ENCODE results near the gene AKAP6.
A peak's percentile ranks its signal among the peaks of the same experiment; 100 is the strongest.

AKAP6 gene

DNA sequence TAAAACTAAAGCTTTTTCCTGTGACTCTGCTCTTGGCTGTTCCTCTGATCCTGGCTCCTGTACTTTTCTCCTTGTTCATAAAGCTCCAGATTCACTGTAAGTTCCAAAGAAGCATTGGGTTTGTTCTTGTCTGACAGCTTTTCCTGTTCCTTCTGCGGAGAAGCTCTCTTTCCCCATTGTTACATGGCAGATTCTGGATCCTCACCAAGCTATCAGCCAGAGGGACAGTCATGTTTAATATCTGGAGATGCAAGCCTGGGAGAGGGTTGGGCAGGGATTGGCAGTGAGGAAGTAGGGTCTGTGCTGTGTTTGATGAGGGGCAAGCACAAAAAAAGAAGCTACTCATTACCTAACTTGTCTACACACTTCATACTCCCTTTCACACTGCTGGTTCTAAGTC, 107.9 kb downstream of the AKAP6 start:
- DNase-seq (ENCODE audit: low read depth) = no peak
- H3K4me3 ChIP-seq (ENCODE audit: low read length) = no peak overlapping the region
- TF ChIP-seq, protein P1, sequence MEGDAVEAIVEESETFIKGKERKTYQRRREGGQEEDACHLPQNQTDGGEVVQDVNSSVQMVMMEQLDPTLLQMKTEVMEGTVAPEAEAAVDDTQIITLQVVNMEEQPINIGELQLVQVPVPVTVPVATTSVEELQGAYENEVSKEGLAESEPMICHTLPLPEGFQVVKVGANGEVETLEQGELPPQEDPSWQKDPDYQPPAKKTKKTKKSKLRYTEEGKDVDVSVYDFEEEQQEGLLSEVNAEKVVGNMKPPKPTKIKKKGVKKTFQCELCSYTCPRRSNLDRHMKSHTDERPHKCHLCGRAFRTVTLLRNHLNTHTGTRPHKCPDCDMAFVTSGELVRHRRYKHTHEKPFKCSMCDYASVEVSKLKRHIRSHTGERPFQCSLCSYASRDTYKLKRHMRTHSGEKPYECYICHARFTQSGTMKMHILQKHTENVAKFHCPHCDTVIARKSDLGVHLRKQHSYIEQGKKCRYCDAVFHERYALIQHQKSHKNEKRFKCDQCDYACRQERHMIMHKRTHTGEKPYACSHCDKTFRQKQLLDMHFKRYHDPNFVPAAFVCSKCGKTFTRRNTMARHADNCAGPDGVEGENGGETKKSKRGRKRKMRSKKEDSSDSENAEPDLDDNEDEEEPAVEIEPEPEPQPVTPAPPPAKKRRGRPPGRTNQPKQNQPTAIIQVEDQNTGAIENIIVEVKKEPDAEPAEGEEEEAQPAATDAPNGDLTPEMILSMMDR (conservative IDR thresholded peaks at IDR 0.05; ENCODE audit: low read length) = no peak

DNA sequence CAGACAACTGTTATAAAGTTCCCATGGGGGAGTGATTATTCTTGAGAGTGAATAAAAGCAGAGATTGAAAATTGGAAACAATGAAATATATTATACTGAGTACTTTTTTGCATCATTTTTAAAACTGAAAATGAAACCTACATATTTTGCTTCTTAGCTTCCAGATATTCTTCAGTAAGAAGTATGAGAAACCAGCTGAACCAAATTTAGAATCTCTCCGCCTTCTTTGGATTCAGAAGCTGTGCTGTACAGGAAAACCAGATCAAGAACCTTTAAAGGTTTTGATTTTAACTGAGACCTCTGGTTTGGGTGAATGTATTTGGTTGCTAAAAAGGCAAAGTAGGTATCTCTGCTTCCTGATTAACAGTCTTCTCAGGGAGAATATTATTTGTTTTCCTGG, 109.4 kb downstream of the AKAP6 start:
- no peak overlapping the region for H3K4me3 ChIP-seq (ENCODE audit: low read length)
- DNase-seq (ENCODE audit: low read depth) = no peak
- TF ChIP-seq, protein P1 (conservative IDR thresholded peaks at IDR 0.05; ENCODE audit: low read length) = no peak

DNA sequence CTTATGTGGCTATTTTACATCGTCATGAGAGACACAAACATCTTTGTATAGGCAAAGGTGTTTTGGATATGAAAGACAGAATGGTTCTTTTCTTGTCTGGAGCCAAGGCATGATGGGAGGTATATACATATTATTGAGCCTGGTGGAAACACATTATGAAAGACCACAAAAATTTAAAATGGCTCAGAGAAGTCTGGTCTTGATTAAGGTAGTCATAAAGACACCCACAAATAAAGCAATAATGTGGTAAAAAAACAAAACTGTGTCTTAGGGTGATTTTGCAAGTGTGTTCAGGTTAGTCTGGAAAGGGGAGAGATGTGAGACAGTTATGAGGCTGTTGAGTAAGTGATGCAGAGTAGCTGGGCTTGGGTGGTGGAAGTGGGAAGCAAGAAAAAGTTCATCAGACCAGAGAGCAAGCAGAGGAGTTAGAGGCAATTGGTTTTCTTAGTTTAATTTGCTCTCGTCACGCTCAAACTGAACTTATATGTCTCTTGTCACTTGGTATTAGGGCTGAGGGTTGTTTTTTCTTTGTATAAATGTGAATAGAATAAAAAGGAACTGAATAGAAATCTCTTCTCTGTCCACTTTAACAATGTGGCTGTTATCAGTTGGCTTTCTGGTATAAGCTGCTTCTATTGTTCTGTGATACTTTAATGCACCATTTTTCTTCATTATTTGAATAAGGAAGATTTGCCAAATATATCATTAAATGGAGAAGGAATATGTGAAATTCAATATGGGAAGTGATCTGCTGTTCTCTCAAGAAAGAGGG, 115.0 kb downstream of the AKAP6 start:
- peak; percentile 62 for DNase-seq (ENCODE audit: low read depth)
- no peak overlapping the region for H3K4me3 ChIP-seq (ENCODE audit: low read length)
- TF ChIP-seq, protein P1 (conservative IDR thresholded peaks at IDR 0.05; ENCODE audit: low read length) = no peak

DNA sequence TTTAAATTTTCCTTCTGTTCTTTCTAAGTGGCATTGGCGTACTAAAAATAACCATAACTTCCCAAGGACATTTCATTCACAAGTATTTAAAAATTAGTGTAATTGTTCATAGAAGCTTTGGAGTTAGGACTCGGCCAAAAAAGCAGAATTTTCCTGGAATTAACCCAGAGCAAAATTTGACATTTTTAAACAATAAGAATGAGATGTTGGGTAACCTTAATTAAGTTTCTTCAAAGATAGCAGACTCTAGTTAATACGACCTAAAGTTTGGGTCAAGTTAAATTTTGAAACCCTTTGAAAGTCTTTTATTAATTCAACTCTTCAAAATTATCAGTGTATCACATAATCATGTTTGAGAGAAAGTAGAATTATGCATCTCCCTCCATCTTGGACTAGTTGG, 118.3 kb downstream of the AKAP6 start:
- TF ChIP-seq, protein P1 (conservative IDR thresholded peaks at IDR 0.05; ENCODE audit: low read length) = no peak
- no peak for DNase-seq (ENCODE audit: low read depth)
- no peak overlapping the region for H3K4me3 ChIP-seq (ENCODE audit: low read length)

DNA sequence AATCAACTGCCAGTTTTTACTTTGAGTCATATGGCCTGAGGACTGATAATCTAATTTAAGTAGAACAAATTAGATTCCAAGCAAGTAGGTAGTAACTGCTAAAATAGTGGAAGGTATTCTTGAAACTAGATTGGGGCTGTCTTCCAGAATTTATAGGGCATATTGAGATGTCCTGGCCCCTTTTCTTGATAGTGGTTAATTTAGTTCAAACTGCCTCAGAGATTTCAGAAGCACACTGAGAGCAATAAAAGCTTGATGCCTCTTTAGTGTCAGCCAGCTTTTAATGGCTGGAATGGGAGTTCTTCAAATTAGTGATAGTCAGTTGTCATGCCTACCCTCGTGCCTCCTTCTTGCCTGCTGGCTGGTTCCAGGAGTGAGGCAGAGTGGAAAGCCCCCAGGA, 120.5 kb downstream of the AKAP6 start:
- no peak overlapping the region for H3K4me3 ChIP-seq (ENCODE audit: low read length)
- TF ChIP-seq, protein P1 (conservative IDR thresholded peaks at IDR 0.05; ENCODE audit: low read length) = no peak
- no peak for DNase-seq (ENCODE audit: low read depth)

DNA sequence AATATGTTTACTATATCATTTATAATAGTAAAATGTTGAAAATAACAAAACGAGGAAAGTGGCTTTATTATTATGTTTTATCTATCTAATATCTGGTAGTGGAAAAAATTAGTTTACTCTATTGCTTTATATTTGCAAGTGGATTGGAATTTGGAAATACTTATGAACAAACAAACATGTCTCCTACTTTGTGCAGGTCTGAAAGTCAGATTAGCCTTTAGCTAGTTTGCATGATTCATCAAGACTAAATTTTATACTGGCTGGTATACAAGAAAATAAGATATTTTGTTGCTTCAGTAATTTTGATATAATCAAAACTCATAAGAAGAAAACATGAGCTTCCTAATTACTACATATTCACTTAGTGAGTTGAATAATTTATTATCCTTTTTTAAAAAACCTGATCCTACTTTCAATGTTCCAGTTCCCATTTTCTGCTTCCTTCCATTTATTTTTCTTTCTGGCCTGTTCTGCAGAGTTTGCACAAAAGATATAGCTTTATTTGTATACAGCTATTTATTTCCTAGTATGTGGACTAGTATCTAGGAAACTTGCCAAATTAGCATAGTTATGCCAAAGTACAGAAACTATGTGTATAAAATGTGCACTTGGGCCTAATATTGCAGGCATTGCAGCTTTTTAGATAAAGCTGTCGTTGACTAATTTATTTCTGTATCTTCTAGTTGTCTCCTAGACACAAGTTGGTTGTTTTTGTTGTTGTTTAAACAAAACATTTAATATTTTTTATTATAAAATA, 122.0 kb downstream of the AKAP6 start:
- TF ChIP-seq, protein P1 (conservative IDR thresholded peaks at IDR 0.05; ENCODE audit: low read length) = no peak
- no peak for DNase-seq (ENCODE audit: low read depth)
- H3K4me3 ChIP-seq (ENCODE audit: low read length) = no peak overlapping the region
